Fibroblast of the aortic adventitia (primary cell): ENCODE results near the gene SERHL2. TPM values are rescaled to one million over a fixed set of nuclear protein-coding genes. Genes with fewer than 3 reads are reported as not detected.
"Not testable (repeated sequence)": the region's sequence is repeated elsewhere in the genome, so short reads cannot be mapped to it uniquely, and the experiment has no call there.

Experiments
- DNase-seq: peaks from one replicate; pipeline ENCODE4 v3.0.0-alpha.2; 2010; ENCODE audit warnings: low read depth
- H3K4me3 ChIP-seq: 2 replicates; pipeline ENCODE4 v1.5.1; 2011; ENCODE audit warnings: low read depth, mild to moderate bottlenecking, control low read depth, low read length, moderate library complexity
- total RNA-seq: library from RNA; depleted of rRNA; stranded (reverse); fragments of >200 nt; gene quantifications from 2 replicates; pipeline ENCODE4 v1.2.3, GENCODE V29; 2012; ENCODE audit warnings: low replicate concordance
- TF ChIP-seq, protein P1 (sequence below): IDR thresholded peaks from 2 replicates; pipeline ENCODE4 v1.5.1; 2011; ENCODE audit warnings: mild to moderate bottlenecking, low read length, control low read depth, inconsistent platforms; ENCODE audit not compliant: insufficient read depth

SERHL2 gene
- total RNA-seq, 1 donor: 2.2 TPM

DNA sequence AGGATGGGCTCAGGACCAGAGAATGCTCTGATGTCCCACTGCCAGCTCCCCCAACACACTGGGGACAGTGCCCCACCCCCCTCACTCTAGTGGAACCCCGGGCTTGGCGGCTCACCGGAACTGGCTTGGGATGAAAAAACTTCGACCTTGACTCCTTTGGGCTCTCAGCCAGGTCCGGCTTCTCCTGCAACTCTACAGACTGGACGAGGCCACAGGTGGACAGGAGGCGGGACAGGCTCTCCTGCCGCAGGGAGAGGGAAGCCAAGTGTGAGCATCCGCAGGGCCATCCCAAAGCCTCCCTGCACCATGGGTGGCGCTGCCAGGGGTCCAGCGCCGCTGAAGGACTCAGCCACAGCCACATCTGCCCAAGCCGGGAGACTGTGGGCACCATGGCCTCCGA, 37.9 kb upstream of the SERHL2 start:
- TF ChIP-seq, protein P1, sequence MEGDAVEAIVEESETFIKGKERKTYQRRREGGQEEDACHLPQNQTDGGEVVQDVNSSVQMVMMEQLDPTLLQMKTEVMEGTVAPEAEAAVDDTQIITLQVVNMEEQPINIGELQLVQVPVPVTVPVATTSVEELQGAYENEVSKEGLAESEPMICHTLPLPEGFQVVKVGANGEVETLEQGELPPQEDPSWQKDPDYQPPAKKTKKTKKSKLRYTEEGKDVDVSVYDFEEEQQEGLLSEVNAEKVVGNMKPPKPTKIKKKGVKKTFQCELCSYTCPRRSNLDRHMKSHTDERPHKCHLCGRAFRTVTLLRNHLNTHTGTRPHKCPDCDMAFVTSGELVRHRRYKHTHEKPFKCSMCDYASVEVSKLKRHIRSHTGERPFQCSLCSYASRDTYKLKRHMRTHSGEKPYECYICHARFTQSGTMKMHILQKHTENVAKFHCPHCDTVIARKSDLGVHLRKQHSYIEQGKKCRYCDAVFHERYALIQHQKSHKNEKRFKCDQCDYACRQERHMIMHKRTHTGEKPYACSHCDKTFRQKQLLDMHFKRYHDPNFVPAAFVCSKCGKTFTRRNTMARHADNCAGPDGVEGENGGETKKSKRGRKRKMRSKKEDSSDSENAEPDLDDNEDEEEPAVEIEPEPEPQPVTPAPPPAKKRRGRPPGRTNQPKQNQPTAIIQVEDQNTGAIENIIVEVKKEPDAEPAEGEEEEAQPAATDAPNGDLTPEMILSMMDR: no peak
- no peak overlapping the region for H3K4me3 ChIP-seq
- no peak for DNase-seq

DNA sequence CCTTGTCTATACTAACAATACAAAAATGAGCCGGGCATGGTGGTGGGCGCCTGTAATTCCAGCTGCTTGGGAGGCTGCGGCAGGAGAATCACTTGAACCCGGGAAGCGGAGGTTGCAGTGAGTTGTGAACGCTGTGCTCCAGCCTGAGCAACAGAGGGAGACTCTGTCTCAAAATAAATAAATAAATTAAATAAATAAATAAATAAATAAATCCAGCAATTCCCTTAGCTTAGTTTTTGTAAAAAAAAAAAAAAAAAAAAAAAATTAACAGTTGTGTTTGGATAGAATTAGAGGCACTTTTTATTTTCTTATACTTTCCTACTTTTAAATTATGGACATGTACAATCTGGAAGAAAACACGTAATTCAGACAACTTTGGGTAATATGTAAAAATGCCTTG, 36.7 kb upstream of the SERHL2 start:
- not testable (repeated sequence) for DNase-seq, H3K4me3 ChIP-seq

DNA sequence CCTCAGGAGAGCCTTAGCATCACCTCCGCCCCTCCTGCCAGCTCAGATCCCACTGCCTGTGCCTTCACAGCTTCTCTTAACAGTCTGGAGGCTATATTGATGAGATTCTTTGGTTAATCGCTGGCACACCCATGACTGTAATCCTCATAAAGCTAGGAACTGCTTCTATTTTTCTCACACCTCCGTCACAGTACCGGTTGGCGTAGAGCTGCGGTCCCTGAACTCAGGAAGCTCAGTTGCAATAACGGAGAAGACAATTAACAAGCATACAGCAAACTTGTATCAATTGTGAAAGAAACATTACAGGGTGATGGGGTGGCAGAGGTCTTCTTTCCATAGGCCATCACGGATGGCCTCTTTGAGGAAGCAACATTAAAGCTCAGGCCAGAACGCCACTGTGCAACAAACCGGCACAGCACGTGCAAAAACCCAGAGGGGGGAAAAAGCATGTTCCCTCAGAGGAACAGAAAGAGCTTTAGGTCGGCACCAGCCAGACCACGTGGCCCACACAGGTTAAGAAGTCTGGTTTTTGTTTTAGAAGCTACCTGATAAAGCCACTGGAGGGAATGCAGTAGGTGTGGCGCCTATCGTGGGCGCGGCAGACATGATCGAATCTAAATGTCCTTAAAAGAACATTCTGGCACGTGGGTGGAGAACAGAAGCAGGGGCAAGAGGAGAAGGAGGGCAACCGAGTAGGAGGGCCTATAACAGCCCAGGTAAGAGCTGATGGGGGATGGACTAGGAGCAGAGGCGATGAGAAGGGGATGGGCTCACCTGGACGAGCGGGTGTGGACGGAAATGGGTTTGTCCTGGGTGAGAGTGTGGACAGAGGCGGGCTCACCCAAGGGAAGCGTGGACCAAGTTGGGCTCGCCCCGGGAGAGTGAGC, 34.9 kb upstream of the SERHL2 start:
- not testable (repeated sequence) for DNase-seq
- H3K4me3 ChIP-seq: peak overlapping the region; percentile 86

DNA sequence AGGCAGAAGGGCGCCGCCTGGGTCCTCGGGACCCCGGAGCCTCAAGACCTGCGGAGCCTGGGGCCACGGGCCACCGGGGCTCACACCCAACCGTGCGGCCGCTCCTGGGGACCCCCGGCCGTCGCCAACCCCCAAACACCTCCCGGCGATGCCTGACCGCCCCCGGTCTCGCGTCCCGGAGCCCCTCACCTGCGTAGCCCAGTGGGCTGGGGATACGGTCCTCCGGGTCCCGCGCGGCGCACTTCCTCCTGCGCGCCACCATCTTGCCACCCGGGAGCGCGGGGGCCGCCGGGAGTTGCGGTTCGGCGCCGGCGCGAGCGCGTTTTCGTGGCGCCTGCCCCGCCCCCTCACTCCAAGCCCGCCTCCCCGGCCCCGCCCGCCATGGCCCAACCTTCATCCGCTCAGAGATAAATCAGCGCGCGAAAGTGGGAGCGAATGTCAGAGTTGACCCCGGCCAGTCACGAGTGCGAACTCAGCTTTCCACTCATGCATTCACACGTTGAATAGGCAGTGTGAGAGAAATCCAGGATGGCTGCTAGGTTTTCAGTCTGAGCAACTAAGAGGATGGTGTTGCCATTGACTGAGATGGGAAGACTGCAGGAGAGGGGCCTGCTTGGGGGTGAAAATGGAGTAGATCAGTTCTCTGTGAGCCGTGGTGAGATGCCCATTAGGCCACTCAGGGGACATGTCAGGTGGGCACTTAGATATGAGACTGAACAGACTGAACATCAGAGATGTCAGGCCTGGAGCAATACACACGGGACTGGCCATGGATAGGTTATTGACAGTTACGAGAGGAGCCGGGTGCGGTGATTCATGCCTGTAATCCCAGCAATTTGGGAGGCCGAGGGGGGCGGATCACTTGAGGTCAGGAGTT, 34.0 kb upstream of the SERHL2 start, which contains the start of gene RRP7A:
Gene RRP7A (minus strand): TSS at position 272 of the 877 bp plus-strand sequence. CDS start 10 bp downstream, at position 262.
- peak; percentile 58 for DNase-seq
- peak within 1 kb of the TSS; percentile 86 for H3K4me3 ChIP-seq
- TF ChIP-seq, protein P1: no peak

DNA sequence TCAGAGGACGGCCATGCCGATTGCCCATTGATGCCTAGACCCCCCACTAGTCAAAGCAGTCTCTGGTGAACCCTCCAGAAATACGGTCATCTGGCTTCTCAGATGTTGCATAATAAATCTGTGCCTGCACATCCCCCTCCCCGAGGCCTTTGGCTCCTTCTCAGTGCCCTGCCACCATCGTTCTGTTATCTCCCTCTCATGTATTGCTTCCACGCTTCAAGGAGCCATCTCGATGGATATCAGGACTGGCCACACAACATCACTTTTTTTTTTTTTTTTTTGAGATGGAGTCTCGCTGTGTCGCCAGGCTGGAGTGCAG, 32.6 kb upstream of the SERHL2 start:
- TF ChIP-seq, protein P1: no peak
- no peak overlapping the region for H3K4me3 ChIP-seq
- no peak for DNase-seq

DNA sequence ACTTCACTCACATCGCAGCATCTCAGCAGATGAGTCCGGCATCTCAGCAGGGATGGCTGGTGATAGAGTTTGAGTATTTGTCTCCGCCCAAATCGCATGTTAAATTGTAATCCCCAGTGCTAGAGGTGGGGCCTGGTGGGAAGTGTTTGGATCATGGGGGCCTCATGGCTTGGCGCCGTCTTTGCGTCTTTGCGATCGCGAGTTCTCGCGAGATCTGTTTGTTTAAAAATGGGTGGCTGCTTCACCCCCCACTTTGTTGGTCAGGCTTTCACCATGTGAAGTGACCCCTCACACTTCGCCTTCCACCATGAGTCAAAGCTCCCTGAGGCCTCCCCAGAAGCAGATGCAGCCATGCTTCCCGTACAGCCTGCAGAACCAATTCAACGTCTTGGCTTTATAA, 31.2 kb upstream of the SERHL2 start:
- TF ChIP-seq, protein P1: no peak
- no peak for DNase-seq

DNA sequence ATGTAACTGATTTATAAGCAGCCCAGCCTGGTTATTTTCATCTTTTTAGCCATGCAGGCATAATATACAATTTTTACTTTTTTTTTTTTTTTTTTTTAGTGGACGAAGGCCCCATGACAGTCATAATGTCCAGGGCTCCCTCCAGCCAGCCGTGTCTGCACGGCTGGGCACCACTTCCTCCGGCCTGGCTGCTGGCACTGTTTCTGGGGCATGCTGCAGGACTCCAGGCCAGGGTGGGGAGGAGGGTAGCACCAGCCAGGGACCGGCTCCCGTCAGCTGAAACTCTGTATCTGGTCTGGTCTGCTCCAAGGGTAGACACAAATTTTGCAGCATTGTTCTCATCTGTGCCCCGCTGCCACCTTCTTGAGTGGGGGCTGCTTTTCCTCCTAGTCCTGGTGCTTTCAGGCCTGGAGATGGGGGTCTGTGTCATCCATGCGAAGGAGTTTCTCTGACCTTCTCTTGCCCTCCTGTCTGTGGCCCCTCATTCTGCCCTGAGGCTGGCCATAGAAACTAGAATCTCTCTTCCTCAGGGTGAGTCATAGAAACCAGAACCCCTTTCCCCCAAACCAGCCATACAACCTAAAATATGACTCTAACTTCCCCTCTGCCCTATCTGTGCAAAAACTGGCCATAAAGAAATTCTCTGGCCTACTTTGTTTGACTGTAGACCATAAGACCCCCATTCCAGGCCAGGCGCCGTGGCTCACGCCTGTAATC, 25.0 kb upstream of the SERHL2 start:
- H3K4me3 ChIP-seq: no peak overlapping the region
- TF ChIP-seq, protein P1: no peak

More for the DNA sequence above, 31.2 kb upstream of the SERHL2 start:
- H3K4me3 ChIP-seq: no peak overlapping the region

DNA sequence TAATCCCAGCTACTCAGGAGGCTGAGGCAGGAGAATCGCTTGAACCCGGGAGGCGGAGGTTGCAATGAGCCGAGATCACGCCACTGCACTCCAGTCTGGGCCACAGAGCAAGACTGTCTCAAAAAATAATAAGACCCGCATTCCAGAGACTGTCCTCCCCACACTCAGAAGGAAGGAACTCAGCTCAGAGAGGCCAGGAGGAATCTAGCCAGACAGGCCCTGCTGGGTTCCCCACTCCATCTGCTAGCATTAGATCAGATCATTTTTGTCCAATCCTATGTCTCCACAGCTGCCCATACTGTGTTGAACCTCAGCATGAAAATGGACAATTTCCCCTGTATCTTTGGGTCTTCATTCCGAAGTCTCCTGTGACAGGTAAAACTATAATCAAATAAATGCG, 24.3 kb upstream of the SERHL2 start:
- H3K4me3 ChIP-seq, DNase-seq: not testable (repeated sequence)

More for the DNA sequence above, 25.0 kb upstream of the SERHL2 start:
- no peak for DNase-seq

DNA sequence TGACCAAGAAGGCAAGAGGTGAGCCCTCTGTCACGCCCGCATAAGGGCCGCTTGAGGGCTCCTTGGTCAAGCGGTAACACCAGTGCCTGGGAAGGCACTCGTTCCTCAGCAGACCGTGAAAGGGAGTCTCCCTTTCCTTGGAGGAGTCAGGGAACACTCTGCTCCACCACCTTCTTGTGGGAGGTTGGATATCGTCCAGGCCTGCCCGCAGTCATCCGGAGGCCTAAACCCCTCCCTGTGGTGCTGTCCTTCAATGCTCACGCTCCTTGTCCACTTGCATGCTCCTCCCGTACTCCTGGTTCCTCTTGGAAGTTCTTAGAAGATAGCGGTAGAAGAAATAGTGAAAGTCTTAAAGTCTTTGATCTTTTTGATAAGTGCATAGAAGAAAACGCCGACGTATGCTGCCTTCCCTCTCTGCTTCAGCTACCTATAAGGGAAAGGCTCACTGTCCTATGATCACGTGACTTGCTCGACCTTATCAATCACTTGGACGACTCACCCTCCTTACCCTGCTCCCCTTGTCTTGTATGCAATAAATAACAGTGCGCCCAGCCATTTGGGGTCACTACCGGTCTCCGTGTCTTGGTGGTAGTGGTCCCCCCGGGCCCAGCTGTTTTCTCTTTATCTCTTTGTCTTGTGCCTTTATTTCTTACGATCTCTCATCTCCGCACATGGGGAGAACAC, 22.2 kb upstream of the SERHL2 start:
- not testable (repeated sequence) for DNase-seq, H3K4me3 ChIP-seq
